VCaP (cell line): ENCODE results near the gene RFX2.

Source experiments
- H3K27ac ChIP-seq: fragments of 450-650 bp; 2 replicates; pipeline ENCODE4 v1.5.1; 2017
- CTCF ChIP-seq: fragments of 450-650 bp; conservative IDR thresholded peaks from 2 replicates; pipeline ENCODE4 v1.5.1; 2017; ENCODE audit warnings: mild to moderate bottlenecking, moderate library complexity

The RFX2 gene

GRCh38 chr19:6103894-6104293 is 6.4 kb downstream of the RFX2 start:
- no peak for TF ChIP-seq CTCF
- H3K27ac ChIP-seq: no peak overlapping the region

DNA sequence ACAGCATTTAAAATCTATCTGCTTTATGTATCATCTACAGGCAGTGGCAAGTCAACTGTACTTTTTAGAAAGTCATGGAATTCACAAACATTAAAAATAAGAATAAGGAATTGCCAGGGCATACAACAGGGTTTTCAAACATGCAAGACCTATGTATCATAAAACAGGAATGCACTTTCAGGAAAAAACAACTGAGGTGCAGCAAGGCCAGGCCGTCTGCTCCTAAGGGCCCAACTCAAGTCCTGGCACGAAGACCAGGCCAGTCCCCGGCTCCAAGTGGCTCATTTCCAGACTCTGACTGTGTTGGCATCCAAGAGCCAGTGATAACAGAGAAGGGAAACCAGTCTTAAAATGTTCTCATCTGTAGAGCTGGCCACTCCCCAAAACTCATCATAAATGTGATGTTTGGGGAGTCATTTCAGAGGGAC is 7.1 kb downstream of the RFX2 start:
- H3K27ac ChIP-seq: no peak overlapping the region
- no peak for TF ChIP-seq CTCF

GRCh38 chr19:6101991-6102390 is 8.3 kb downstream of the RFX2 start:
- no peak for TF ChIP-seq CTCF
- no peak overlapping the region for H3K27ac ChIP-seq

DNA sequence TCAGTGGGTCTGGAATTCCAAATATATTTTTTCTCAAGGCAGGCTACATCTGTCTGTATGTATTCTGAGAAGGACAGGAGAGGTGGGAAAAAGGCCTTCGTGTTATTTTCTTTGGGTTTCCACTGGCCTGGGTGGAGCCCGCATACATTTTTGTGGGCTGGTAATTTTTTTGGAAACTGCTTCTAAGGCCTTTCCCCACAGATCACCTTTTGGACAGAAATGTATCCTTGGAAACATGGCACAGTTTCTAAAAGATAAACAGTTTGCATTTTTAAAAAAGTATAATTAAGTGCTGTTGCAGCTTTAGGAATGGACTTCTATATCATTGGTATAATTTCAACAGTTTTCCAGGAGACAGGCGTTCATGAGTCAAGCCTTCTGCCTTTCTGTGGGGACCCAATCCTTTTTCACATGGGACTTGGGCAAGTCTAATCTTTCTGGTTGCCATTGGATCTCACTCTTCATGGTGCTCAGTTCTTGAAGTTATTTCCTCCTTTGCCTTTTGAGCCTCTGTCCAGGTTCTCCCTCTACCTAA is 8.9 kb downstream of the RFX2 start:
- TF ChIP-seq CTCF: no peak
- H3K27ac ChIP-seq: no peak overlapping the region

DNA sequence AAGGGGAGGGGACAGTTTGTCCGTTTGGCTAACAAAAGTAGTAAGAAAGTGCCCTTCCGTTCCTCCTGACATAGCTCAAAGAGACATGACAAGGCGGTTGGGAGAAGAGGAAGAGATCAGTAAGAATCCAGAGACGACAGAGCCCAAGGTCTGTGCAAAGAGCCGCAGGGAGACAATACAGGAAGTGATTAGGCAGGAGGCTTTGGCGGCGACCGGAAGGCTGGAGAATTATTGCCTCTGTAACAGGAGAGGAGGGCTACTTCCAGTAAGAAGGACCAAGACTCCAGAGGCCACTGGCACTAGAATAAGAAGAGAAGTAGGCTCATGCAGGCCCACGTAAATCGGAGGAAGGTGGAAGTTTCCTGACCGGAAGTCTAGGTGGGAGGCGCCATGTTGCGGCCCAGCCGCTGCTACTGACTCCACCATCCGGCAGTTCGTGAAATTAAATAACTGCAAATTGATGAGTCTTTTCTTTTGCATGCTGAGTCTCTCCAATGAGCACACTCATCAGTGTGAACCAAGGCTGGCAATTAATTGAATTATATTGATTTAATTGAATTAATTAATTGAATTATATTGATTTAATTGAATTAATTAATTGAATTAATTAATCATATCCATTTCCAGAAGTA is 9.9 kb downstream of the RFX2 start:
- H3K27ac ChIP-seq: no peak overlapping the region
- TF ChIP-seq CTCF: no peak

DNA sequence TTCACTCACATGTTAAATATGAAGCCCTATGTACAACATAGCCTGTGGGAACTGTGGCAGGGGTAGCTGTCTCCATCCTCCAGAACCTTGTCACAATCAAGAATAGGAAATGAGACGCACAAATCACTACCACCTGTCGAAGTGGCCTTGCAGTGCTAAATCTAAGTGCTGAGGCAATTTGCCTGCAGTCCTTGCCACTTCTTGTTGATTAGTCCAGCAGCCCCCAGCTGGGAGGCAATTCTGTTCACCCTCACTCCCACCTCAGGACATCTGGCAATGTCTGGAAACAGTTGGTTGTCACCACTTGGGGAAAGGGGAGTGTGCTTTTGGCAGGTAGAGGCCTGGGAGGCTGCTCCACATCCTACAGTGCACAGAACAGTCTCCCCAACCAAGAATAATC is 10.7 kb downstream of the RFX2 start:
- H3K27ac ChIP-seq: no peak overlapping the region
- TF ChIP-seq CTCF: no peak

GRCh38 chr19:6099033-6099432 is 11.3 kb downstream of the RFX2 start:
- no peak for TF ChIP-seq CTCF
- H3K27ac ChIP-seq: no peak overlapping the region
